Thyroid gland (tissue), 4 donors: ENCODE measurements around the gene CACNA1H.
"Not testable (repeated sequence)": the region's sequence is repeated elsewhere in the genome, so short reads cannot be mapped to it uniquely, and the experiment has no call there.

Source experiments
- POLR2A ChIP-seq, 2 donors: fragments of 450-650 bp; IDR thresholded peaks; one replicate each; pipeline ENCODE4 v1.6.1; 2017; ENCODE audit warnings: antibody characterized with exemption in 2 of 2, mild to moderate bottlenecking in 2 of 2, moderate library complexity in 1 of 2
- TF ChIP-seq, protein P1 (sequence below), 6 experiments: fragments of 200-600 bp in 3 of 6; fragments of 450-650 bp in 3 of 6; sonication (generic) in 3 of 6; IDR thresholded peaks; one replicate each; pipeline ENCODE4 v1.5.1; 2016 to 2019; ENCODE audit warnings: antibody characterized with exemption in 6 of 6, mild to moderate bottlenecking in 2 of 6, inconsistent platforms in 1 of 6, moderate library complexity in 1 of 6

- TF ChIP-seq, protein P1, sequence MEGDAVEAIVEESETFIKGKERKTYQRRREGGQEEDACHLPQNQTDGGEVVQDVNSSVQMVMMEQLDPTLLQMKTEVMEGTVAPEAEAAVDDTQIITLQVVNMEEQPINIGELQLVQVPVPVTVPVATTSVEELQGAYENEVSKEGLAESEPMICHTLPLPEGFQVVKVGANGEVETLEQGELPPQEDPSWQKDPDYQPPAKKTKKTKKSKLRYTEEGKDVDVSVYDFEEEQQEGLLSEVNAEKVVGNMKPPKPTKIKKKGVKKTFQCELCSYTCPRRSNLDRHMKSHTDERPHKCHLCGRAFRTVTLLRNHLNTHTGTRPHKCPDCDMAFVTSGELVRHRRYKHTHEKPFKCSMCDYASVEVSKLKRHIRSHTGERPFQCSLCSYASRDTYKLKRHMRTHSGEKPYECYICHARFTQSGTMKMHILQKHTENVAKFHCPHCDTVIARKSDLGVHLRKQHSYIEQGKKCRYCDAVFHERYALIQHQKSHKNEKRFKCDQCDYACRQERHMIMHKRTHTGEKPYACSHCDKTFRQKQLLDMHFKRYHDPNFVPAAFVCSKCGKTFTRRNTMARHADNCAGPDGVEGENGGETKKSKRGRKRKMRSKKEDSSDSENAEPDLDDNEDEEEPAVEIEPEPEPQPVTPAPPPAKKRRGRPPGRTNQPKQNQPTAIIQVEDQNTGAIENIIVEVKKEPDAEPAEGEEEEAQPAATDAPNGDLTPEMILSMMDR (IDR thresholded peaks at IDR 0.05) = not testable (repeated sequence)
- TF ChIP-seq POLR2A (IDR thresholded peaks at IDR 0.05) = not testable (repeated sequence)
Observed at GRCh38 chr16:1185460-1186207, 32.7 kb downstream of the CACNA1H start.
